ENCODE results near the gene STYXL1. TPM values are rescaled to one million over a fixed set of nuclear protein-coding genes. Genes with fewer than 3 reads are reported as not detected.
A peak's percentile ranks its signal among the peaks of the same experiment; 100 is the strongest.

Gene STYXL1
- total and polyA plus RNA-seq, 2 experiments from 2014 or later, result 28.0 to 39.2 TPM

DNA sequence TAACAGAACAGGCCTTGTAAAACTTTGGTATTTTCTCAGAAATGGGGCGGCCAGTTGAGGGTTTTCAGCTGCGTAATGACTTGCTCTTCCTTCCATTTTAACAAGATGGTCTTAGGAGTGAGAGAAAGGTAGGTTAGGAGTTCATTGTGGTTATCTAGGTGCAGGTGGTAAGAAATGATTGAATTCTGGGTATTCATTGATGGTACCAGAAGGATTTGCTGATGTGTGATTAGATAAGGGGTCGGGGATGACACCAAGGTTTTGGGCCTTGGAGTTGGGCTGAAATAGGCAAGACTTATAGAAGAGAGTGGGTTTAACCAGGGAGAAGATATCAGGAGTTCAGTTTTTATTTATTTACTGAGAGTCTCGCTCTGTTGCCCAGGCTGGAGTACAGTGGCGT lies 2.7 kb upstream of the STYXL1 start:
- Mint-ChIP-seq H3K27ac (peak overlapping the region; percentile 54), H3K9me3 (no peaks in the 10 kb centered on the region), H3K36me3 (ENCODE audit: low read depth) (peaks cover 27% of the 10 kb centered on the region), H3K4me3 (no peak overlapping the region; the same call in 2 of the 3 replicates), H3K27me3 (ENCODE audit: insufficient read depth, low read depth, poor library complexity) (peaks cover 8% of the 10 kb centered on the region), H3K4me1 (peaks cover 38% of the 10 kb centered on the region)
- H3K27ac ChIP-seq (ENCODE audit: low read depth), result no peak overlapping the region
- ATAC-seq (no peak), DNase-seq (ENCODE audit: low spot score) (no peak)
- H3K4me3 ChIP-seq, result no peak overlapping the region
- TF ChIP-seq, protein P1, sequence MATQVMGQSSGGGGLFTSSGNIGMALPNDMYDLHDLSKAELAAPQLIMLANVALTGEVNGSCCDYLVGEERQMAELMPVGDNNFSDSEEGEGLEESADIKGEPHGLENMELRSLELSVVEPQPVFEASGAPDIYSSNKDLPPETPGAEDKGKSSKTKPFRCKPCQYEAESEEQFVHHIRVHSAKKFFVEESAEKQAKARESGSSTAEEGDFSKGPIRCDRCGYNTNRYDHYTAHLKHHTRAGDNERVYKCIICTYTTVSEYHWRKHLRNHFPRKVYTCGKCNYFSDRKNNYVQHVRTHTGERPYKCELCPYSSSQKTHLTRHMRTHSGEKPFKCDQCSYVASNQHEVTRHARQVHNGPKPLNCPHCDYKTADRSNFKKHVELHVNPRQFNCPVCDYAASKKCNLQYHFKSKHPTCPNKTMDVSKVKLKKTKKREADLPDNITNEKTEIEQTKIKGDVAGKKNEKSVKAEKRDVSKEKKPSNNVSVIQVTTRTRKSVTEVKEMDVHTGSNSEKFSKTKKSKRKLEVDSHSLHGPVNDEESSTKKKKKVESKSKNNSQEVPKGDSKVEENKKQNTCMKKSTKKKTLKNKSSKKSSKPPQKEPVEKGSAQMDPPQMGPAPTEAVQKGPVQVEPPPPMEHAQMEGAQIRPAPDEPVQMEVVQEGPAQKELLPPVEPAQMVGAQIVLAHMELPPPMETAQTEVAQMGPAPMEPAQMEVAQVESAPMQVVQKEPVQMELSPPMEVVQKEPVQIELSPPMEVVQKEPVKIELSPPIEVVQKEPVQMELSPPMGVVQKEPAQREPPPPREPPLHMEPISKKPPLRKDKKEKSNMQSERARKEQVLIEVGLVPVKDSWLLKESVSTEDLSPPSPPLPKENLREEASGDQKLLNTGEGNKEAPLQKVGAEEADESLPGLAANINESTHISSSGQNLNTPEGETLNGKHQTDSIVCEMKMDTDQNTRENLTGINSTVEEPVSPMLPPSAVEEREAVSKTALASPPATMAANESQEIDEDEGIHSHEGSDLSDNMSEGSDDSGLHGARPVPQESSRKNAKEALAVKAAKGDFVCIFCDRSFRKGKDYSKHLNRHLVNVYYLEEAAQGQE (IDR thresholded peaks at IDR 0.05; ENCODE audit: unreplicated experiment), result no peak
- TF ChIP-seq, protein P2, sequence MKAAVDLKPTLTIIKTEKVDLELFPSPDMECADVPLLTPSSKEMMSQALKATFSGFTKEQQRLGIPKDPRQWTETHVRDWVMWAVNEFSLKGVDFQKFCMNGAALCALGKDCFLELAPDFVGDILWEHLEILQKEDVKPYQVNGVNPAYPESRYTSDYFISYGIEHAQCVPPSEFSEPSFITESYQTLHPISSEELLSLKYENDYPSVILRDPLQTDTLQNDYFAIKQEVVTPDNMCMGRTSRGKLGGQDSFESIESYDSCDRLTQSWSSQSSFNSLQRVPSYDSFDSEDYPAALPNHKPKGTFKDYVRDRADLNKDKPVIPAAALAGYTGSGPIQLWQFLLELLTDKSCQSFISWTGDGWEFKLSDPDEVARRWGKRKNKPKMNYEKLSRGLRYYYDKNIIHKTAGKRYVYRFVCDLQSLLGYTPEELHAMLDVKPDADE (IDR thresholded peaks at IDR 0.05), result no peak
- TF ChIP-seq, protein P3, sequence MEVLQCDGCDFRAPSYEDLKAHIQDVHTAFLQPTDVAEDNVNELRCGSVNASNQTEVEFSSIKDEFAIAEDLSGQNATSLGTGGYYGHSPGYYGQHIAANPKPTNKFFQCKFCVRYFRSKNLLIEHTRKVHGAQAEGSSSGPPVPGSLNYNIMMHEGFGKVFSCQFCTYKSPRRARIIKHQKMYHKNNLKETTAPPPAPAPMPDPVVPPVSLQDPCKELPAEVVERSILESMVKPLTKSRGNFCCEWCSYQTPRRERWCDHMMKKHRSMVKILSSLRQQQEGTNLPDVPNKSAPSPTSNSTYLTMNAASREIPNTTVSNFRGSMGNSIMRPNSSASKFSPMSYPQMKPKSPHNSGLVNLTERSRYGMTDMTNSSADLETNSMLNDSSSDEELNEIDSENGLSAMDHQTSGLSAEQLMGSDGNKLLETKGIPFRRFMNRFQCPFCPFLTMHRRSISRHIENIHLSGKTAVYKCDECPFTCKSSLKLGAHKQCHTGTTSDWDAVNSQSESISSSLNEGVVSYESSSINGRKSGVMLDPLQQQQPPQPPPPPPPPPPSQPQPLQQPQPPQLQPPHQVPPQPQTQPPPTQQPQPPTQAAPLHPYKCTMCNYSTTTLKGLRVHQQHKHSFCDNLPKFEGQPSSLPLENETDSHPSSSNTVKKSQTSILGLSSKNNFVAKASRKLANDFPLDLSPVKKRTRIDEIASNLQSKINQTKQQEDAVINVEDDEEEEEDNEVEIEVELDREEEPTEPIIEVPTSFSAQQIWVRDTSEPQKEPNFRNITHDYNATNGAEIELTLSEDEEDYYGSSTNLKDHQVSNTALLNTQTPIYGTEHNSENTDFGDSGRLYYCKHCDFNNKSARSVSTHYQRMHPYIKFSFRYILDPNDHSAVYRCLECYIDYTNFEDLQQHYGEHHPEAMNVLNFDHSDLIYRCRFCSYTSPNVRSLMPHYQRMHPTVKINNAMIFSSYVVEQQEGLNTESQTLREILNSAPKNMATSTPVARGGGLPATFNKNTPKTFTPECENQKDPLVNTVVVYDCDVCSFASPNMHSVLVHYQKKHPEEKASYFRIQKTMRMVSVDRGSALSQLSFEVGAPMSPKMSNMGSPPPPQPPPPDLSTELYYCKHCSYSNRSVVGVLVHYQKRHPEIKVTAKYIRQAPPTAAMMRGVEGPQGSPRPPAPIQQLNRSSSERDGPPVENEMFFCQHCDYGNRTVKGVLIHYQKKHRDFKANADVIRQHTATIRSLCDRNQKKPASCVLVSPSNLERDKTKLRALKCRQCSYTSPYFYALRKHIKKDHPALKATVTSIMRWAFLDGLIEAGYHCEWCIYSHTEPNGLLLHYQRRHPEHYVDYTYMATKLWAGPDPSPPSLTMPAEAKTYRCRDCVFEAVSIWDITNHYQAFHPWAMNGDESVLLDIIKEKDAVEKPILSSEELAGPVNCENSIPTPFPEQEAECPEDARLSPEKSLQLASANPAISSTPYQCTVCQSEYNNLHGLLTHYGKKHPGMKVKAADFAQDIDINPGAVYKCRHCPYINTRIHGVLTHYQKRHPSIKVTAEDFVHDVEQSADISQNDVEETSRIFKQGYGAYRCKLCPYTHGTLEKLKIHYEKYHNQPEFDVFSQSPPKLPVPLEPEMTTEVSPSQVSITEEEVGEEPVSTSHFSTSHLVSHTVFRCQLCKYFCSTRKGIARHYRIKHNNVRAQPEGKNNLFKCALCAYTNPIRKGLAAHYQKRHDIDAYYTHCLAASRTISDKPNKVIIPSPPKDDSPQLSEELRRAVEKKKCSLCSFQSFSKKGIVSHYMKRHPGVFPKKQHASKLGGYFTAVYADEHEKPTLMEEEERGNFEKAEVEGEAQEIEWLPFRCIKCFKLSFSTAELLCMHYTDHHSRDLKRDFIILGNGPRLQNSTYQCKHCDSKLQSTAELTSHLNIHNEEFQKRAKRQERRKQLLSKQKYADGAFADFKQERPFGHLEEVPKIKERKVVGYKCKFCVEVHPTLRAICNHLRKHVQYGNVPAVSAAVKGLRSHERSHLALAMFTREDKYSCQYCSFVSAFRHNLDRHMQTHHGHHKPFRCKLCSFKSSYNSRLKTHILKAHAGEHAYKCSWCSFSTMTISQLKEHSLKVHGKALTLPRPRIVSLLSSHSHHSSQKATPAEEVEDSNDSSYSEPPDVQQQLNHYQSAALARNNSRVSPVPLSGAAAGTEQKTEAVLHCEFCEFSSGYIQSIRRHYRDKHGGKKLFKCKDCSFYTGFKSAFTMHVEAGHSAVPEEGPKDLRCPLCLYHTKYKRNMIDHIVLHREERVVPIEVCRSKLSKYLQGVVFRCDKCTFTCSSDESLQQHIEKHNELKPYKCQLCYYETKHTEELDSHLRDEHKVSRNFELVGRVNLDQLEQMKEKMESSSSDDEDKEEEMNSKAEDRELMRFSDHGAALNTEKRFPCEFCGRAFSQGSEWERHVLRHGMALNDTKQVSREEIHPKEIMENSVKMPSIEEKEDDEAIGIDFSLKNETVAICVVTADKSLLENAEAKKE (CRISPR knock-in tag; IDR thresholded peaks at IDR 0.05), result no peak
- TF ChIP-seq, protein P4, sequence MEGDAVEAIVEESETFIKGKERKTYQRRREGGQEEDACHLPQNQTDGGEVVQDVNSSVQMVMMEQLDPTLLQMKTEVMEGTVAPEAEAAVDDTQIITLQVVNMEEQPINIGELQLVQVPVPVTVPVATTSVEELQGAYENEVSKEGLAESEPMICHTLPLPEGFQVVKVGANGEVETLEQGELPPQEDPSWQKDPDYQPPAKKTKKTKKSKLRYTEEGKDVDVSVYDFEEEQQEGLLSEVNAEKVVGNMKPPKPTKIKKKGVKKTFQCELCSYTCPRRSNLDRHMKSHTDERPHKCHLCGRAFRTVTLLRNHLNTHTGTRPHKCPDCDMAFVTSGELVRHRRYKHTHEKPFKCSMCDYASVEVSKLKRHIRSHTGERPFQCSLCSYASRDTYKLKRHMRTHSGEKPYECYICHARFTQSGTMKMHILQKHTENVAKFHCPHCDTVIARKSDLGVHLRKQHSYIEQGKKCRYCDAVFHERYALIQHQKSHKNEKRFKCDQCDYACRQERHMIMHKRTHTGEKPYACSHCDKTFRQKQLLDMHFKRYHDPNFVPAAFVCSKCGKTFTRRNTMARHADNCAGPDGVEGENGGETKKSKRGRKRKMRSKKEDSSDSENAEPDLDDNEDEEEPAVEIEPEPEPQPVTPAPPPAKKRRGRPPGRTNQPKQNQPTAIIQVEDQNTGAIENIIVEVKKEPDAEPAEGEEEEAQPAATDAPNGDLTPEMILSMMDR (conservative IDR thresholded peaks at IDR 0.05; ENCODE audit: low read depth in 2 of 2), result no peak
- TF ChIP-seq NANOG (IDR thresholded peaks at IDR 0.05; ENCODE audit: borderline replicate concordance) (no peak), EZH2phosphoT487 (IDR thresholded peaks at IDR 0.05; ENCODE audit: unreplicated experiment) (no peak), JUNB (IDR thresholded peaks at IDR 0.05; ENCODE audit: unreplicated experiment) (no peak), POLR2AphosphoS5 (IDR thresholded peaks at IDR 0.05; ENCODE audit: low read depth) (no peak), CREB1 (CRISPR knock-in tag; IDR thresholded peaks at IDR 0.05; ENCODE audit: low read depth) (no peak), EZH2 (IDR thresholded peaks at IDR 0.05; ENCODE audit: low read depth, unreplicated experiment) (no peak), ZNF331 (CRISPR knock-in tag; IDR thresholded peaks at IDR 0.05; ENCODE audit: low read depth) (no peak), ZNF114 (CRISPR knock-in tag; IDR thresholded peaks at IDR 0.05) (no peak), STAT1 (IDR thresholded peaks at IDR 0.05; ENCODE audit: unreplicated experiment) (no peak)
- peaks cover 39% of the 10 kb centered on the region for H4K20me1 ChIP-seq (replicated peaks; ENCODE audit: insufficient read depth)
- peaks cover 92% of the 10 kb centered on the region for H3K79me2 ChIP-seq (replicated peaks; ENCODE audit: insufficient read depth)
- H3K4me1 ChIP-seq (ENCODE audit: insufficient read depth), result peaks cover 6% of the 10 kb centered on the region
- no peak overlapping the region for H2AFZ ChIP-seq
- no peaks in the 10 kb centered on the region; the same call in 1 of the 2 replicates for H3F3A ChIP-seq (replicated peaks; ENCODE audit: low read depth)
- H3K4me2 ChIP-seq, result no peak overlapping the region
- H3K27me3 ChIP-seq (ENCODE audit: insufficient read depth), result no peaks in the 10 kb centered on the region
- no peaks in the 10 kb centered on the region; the same call in 1 of the 2 replicates for H3K9me2 ChIP-seq (ENCODE audit: insufficient read depth)
- H3K36me3 ChIP-seq (ENCODE audit: insufficient read depth), result peaks cover 12% of the 10 kb centered on the region

Data from GM23338 (cell line).